Glomerular visceral epithelial cell (primary cell): Measurements from ENCODE around the gene RGPD3.
A peak's percentile ranks its signal among the peaks of the same experiment; 100 is the strongest.
"Not testable (repeated sequence)": the region's sequence is repeated elsewhere in the genome, so short reads cannot be mapped to it uniquely, and the experiment has no call there.

ENCODE experiments used
- DNase-seq: peaks from one replicate; pipeline ENCODE4 v3.0.0-alpha.2; 2016; ENCODE audit errors: extremely low spot score

Gene RGPD3

DNA sequence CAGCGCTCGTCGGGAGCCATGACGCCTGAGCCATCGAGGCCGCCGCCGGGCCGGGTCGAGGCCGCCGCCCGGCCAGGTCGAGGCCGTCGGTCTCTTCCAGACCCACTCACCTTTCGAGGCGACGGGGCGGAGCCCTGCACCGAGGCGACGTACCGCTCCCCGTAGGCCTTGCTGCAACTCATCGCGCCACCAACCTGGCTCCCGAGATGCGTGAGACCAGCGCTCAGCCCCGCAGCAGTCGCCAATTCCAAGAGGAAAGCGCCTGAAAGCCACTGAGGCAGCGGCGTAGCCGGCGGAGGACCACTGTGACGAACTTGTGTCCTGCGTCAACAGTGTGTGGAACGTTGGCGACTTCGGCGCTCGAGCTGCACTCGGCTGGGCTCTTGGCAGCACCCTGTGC is at the start of gene RGPD3:
Gene RGPD3, minus strand, starts transcription at position 307 of the 400 bp plus-strand sequence. Its CDS starts 125 bp downstream, at position 182.
- not testable (repeated sequence) for DNase-seq

DNA sequence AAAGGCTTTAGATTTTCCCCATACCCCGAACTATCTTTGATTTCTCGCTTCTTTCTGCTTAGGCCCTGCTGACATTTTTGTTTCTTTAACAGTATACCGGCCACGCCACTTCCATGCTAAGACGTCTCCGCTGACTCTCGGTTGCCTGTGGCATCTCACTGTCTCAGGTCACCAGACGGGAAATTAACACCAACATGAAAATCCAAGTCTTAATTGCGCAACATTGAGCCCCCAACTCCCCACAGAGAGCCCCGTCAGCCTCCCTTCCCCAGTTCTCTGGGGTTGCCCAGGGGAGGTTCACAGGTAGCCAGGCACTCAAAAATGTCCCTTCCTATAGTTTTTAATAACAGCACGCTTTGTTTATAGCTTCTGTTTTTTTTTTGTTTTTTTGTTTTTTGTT is 49.1 kb upstream of the RGPD3 start:
- DNase-seq = no peak

DNA sequence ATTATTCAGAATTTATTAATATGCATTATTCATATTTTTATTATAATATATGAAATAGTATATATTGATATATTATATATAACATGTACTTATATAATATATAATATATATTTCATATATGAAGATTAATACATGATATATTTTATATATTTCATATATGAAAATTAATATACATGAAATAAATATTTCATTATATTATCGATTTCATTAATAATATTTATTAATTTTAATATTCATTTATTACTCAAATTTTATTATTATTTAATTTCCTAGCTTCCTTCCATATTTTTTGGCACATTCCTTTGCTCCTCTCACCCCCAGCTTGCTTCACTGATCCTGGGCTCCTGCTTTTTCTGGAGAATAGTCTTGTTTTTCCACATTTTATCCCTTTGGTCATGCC is 48.7 kb upstream of the RGPD3 start:
- no peak for DNase-seq

DNA sequence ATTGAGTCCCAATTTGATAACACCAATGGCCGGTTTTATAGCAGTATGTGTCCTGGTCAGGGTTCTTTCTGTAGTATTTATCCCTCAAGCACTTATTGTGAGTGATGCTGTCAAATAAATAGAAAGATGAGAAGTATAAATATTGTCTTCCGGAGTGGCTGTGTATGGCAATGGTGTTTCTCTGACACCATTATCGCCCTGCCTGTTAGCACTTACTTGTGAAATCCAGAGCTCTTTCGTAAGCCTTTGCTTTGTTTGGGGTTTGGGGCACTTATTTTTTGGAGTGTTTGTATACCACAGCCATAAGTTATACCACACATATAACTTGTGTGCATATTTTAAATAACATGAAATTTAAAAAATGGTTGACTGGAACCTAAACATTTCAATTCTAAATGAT is 48.2 kb upstream of the RGPD3 start:
- no peak for DNase-seq

DNA sequence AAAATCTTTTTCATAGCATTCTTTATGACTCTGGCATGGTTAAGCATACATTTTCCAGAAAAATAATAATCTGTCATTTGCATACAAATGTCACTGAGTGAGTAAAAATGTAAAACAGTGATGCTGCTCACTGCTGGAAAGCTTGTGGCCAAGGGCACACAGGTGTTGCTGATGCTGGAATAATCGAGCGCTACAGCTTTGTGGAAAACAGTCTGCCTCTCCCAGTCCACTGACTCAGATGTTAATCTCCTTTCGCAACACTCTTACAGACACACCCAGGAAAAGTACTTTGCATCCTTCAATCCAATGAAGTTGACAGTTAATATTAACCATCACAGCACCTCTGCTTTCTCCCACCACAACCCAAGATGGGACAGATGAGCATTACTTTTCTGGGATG is 46.6 kb upstream of the RGPD3 start:
- DNase-seq = not testable (repeated sequence)

DNA sequence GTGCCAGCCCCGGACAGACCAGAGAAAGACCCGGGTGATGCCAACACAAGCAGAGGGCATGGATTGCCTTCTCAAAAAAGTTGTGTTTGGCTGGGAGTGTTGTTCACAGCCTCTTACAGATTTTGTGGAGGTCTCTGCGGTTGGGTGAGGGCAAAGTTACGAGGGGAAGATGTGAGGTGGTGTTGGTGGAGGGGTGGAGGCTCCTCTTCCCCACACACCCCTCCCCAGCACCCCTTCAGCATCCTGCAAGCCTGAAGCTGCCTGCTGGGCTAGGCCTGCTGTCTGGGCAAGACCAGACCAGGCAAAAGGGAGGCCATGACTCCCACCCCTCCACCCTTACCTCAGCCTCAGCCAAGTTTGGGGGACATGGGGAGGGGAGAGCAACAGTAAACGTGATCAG is 45.2 kb upstream of the RGPD3 start:
- DNase-seq = not testable (repeated sequence)

DNA sequence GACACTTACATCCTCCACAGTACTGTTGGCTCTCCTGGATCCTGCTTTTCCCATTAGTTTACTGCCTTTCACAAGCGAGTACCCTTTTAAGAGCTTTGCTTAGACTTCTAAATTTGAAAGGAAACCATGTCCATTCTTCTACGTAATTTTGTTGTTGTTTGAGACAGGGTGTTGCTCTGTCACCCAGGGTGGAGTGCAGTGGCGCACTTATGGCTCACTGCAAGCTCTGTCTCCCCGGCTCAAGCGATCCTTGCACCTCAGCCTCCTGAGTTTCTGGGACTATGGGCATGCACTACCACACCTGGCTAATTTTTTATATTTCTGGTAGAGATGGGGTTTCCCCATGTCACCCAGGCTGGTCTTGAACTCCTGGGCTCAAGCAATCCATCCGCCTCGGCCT is 43.7 kb upstream of the RGPD3 start:
- not testable (repeated sequence) for DNase-seq

DNA sequence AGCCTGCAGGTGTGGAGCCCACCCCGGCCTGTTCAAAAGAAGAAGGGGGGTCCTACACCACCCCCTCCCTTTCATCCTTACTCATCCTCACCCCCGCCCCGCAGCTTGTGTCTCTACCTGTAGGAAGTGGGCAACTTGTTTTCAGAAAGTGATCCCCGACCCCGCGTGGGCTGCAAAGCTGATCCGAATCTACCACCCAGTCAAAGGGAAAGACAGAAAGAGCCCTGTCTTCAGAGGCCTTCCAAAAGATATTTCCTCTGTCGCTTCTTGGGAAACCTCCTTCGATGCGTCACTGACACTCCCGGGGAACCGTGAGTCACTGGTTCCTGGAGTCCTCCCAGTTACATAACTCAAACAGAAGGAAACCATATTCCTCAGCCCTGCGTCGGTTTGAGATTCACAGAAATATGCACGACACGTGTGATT is 43.3 kb upstream of the RGPD3 start:
- DNase-seq = peak; percentile 30

DNA sequence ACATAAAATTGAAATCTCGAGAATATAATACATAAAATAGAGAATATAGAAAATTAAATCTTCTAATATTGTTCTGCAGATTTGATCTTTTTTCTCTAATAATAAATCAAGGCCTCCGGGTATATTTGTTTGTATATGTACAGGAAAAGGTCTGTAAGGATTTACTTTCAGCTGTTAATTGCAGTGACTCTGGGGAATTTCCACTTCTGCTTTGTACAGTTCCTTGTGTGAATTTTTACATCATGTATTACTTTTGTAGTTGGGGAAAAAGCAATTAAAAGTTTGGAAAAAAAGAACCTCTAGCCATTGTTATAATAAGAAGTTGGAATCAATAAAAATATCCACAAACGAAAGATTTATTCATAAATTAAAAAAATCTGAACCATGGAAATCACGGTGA is 42.6 kb upstream of the RGPD3 start:
- DNase-seq = not testable (repeated sequence)

DNA sequence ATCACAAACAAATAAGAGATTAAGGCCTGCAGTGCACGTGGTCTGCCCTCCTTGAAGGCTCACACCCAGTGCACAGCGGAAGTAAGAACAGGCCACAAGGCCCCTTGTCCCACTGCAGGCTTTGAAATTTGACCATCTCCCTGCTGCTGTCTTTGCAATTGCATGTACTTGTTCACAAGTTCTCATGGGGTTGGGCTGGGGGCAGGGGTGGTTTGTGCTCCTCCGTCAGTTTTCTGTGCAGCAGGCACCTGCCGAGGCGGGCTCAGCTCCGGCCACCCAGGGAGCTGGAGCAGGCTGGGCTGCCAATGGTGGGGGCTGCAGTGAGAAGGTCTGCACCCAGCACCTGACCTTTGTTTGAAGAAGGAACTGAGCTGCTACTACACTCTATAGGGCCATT is 41.2 kb upstream of the RGPD3 start:
- DNase-seq = not testable (repeated sequence)

DNA sequence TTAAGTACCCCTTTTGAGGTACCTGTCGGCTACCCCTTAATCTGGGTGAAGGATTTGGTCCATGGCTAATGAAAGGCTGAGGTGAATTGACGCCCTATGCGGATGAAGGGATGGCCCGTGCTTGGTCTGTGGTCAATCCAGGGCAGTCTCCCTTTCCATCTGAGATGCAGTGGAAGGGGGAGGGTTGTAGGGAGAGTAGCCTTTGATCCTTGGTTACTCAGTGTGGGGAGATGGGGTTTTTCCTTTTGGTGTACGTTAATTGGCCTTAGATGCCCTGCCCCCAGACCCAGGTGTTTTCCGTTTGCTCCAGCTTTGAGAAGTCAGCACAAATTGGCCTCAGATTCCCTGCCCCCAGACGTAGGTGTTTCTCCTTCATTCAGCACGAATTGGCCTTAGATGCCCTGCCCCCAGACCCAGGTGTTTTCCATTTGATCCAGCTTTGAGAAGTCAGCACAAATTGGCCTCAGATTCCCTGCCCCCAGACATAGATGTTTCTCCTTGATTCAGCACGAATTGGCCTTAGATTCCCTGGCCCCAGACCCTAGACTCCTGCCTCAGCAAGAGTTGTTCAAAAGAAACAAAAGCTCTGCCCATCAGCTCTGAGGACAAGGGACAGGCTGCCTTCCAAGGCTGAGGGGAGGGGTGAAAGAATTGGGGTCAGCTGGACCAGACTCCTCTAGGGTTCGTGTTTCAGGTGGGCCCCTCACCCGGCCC is 40.6 kb upstream of the RGPD3 start:
- not testable (repeated sequence) for DNase-seq

DNA sequence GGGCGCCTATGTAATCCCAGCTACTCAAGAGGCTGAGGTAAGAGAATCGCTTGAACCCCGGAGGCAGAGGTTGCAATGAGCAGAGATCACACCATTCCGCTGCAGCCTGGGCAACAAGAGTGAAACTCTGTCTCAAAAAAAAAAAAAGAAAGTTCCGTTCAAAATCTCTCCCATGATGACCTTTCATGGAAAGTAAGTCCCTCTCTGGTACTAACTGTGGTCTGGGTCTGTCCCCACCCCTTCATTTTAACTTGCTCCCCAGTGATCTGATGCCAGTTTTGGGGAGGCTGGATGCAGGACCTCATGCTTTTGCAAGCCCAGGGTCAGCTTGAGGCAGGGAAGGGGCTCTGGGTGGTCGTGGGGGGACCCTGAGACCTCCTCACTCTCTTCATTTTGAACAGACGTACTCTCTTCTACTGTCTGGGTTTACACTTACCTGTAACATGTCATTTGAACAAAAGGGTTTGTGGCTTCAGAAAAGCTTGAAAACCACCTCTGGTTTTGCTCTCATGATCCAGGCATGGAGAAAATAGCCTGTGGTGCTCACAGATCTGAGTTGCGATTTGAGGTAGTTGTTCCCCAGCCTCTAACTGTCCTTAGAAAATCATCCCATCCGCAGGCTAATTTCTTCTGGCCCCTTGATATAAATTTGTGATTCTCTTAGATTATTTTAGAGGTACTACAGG is 37.9 kb upstream of the RGPD3 start:
- DNase-seq = not testable (repeated sequence)

DNA sequence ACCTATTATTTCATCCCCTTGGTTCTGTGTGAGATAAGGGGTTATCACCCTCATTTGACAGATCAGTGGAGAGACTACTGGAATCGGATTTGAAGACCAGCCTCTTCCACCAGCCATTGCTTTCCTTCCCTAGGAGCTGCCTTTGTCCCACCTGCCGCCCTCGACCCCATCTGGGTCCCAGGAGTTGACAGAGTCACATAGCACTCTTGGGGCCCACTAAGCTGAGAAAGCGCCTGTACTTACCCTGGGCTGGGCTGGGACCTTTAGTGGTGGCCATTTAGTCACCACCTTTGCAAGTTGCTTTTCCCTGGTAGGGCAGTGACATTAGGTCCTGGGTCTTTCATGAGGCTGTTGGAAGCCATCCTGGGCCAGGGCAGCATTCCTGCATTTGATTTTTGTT is 36.6 kb upstream of the RGPD3 start:
- DNase-seq = not testable (repeated sequence)

DNA sequence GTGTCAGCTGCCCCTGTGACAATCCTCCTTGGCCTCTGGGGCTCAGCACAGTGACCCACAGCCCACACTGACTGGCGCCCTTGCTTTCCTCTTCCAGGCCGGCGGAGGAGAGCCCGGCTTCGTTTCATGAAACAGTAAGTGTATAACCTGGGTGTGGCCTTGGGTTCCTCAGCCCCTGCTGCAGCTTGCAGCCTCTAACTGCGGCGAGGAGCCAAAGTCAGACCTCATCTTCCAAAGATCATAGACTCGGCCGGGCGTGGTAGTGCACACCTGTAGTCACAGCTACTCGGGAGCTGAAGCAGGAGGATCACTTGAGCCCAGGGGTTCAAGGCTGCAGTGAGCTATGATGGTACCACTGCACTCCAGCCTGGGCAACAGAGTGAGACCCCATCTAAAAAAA is 36.0 kb upstream of the RGPD3 start:
- DNase-seq = not testable (repeated sequence)

DNA sequence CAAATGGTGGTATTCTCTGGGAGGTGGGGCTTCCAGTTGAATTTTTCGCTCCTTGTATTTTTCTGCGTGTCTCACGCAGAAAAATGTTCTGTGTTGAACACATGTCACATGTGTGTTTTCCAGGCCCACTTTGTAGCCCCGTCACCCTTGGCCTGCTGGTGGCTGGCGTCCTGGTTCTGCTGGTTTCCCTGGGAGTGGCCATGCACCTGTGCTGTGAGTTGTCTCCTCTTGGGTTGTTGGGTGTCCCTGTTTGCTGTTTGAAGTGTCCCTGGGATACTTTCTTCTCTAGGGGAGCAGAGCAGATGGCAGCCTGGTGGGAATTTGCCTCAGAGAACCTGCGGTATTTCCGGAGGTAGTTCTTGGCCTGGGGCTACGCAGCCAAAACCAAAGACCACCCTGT is 34.1 kb upstream of the RGPD3 start:
- not testable (repeated sequence) for DNase-seq

DNA sequence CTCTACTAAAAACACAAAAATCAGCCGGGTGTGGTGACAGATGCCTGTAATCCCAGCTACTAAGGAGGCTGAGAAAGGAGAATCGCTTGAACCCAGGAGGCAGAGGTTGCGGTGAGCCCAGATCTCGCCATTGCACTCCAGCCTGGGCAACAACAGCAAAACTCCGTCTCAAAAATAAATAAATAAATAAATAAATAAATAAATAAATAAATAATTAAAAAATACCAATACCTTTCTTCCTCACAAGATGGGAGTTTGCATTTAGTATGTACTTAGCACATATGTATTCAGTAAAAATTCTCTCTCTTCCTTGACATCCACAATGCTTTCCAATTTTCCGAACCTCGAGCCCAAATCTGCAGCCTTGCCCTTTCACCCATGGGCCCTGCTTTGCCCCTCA is 32.1 kb upstream of the RGPD3 start:
- DNase-seq = not testable (repeated sequence)

DNA sequence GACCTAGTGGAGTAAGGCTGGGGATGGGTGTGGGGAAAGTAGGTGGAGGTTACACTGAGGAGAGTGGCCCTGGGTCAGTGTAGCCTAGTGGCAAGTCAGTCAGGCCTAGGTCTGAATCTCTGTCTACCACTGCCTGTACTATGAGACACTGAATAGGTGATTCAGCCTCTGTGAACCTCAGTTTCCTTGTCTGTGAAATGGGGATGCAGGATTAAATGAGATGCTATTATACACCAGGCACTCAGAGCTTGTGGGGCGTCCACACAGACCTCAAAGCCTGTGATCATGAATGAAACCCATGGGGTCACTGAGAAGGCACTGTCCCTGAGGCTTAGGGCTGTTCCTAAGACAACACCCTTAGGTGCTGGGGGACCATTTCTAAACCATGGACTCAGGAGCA is 30.3 kb upstream of the RGPD3 start:
- not testable (repeated sequence) for DNase-seq

DNA sequence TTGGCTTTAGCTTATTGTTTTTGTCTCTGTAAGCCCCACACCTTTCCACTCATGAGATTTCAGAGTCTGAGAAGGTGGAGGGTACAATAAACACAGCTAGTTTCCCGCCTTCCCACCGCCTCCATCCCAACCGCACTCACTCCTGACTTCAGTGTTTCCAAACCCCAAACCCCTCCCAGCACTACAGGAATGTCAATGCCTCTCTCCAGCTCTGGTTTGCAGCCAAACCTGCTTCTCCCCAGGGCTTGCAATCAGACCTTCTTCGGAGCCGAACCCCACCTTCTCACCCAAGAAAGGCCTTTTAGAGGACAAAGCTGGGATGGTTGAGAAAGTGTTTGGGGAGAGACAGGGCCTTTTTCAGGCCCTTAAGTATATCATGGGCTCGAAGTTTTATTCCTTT is 24.7 kb upstream of the RGPD3 start:
- not testable (repeated sequence) for DNase-seq

DNA sequence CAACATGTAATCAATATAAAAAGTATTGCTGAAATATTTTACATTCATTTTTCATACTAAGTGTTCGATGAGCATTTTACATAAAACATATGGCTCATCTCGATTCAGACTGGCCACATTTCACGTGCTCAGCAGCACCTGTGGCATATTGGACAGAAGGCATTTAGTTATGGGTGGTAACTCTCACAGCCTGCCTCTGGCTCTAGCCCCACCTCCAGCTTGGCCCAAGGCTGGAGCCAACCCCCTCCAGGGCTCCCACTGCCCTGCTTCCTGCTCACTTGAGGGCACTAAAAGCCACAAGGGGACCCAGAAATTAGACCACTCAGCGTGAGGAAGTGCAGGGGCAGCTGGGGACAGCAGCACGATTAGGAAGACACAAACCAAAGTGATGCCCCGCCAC is 24.2 kb upstream of the RGPD3 start:
- DNase-seq = not testable (repeated sequence)

DNA sequence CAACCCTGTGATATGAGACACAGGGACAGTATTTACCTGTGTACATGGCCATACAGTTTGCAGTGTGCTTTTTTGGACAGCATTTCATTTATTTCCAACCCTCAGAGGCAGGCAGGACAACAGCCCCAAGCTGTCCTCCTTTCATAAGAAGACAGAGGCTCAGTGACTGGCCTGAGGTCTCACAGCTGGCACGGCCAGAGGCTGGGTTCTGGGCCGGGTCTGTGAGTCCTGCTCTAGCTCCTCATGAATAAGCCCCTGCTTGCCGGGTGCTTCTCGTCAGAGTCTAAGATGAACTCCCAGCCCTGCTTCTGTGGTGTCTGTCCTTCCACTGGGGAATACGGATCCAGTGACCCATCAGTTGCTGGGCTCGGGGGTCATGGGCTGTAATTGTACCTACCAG is 21.5 kb upstream of the RGPD3 start:
- DNase-seq = not testable (repeated sequence)

DNA sequence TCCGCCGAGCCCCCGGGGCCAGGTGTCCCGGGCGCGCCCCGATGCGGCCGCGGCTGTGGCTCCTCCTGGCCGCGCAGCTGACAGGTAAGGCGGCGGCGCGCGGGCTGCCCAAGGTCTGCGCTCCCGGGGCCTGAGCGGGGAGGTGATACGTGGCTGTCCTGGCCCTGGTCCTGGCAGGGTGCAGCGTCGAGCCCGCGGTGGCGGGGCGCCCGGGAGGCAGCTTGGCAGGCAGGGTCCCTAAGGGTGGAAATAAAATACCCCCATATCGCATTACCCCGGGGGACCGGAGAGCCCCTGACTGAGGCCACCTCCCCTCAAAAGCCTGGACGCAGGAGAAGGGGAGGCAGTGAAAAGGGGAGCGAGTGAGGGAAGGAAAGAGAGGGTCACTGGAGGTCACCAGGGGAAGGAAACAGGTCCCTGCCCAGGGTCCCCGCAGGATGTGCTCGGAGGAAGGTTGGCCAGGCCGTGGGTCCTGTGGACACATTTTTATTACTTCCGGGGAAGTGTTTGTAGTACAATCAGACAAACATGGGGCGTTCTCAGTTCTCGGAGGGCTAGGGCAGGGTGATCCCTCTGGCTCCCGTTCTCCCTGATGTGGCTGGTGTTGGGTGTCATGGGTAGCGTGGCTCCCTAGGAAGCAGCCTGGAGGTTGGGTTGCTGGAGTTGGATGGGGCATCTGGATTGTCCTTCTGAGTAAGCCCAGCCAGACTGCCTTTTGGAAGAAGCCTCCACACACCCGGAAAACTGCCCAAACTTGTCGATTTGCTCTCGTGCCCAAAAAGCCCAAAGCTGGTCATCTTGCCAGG is 19.4 kb upstream of the RGPD3 start:
- DNase-seq = not testable (repeated sequence)
